BLaER1 treated with 17β-estradiol and CSF1 and Interleukin-3, amounts not matched to agents 10 nM and 100 nM (cell line): Measurements from ENCODE around the gene ENC1.

Experiments
- H3K27ac ChIP-seq, 11 experiments: shearing (Covaris generic); formaldehyde crosslinking; 2 replicates each; pipeline ENCODE4 v1.8.1; 2022
- H3K27me3 ChIP-seq, 11 experiments: shearing (Covaris generic); formaldehyde crosslinking; 2 replicates each; pipeline ENCODE4 v1.8.1; 2022
- H3K36me3 ChIP-seq, 11 experiments: shearing (Covaris generic); formaldehyde crosslinking; 2 replicates each; pipeline ENCODE4 v1.8.1; 2022
- H3K4me1 ChIP-seq, 10 experiments: shearing (Covaris generic); formaldehyde crosslinking; 2 replicates each; pipeline ENCODE4 v1.8.1; 2022
- H3K4me2 ChIP-seq, 11 experiments: shearing (Covaris generic); formaldehyde crosslinking; 2 replicates each; pipeline ENCODE4 v1.8.1; 2022
- H3K4me3 ChIP-seq, 10 experiments: shearing (Covaris generic); formaldehyde crosslinking; 2 replicates each; pipeline ENCODE4 v1.8.1; 2022
- H3K9ac ChIP-seq, 11 experiments: shearing (Covaris generic); formaldehyde crosslinking; 2 replicates each; pipeline ENCODE4 v1.8.1; 2022
- H3K9me3 ChIP-seq, 11 experiments: shearing (Covaris generic); formaldehyde crosslinking; replicated peaks in 1 of 11; 2 replicates each; pipeline ENCODE4 v1.8.1; 2022
- H4K20me1 ChIP-seq, 11 experiments: shearing (Covaris generic); formaldehyde crosslinking; 2 replicates each; pipeline ENCODE4 v1.8.1; 2022
- Cebpa-rat ChIP-seq, 11 experiments: shearing (Covaris generic); IDR thresholded peaks; 2 replicates each; pipeline ENCODE4 v1.8.1; 2022

Gene ENC1

GRCh38 chr5:74638970-74639806, 1.3 kb downstream of the ENC1 start:
- Histone ChIP-seq H3K27ac (peak overlapping the region in 9 of 11 experiments; percentile 88 to 98 (median 95); a peak in 20 of 22 replicates), H3K4me1 (peaks cover 48 to 76% (median 62%) of the 10 kb centered on the region in 10 experiments), H3K27me3 (no peaks in the 10 kb centered on the region), H3K4me2 (peak overlapping the region; percentile 73 to 99 (median 94)), H4K20me1 (peaks cover 29 to 62% (median 61%) of the 10 kb centered on the region in 11 experiments; a peak in 21 of 22 replicates), H3K36me3 (peaks cover 19 to 47% (median 31%) of the 10 kb centered on the region in 11 experiments), H3K4me3 (peak overlapping the region; percentile 75 to 97 (median 94)), H3K9me3 (peaks cover 0 to 15% (median 0%) of the 10 kb centered on the region in 11 experiments; a peak in 7 of 22 replicates), H3K9ac (peak overlapping the region; percentile 79 to 96 (median 93))
- no peak for TF ChIP-seq Cebpa-rat (IDR thresholded peaks at IDR 0.05)

GRCh38 chr5:74638544-74638969, 2.0 kb downstream of the ENC1 start:
- peaks cover 19 to 53% (median 35%) of the 10 kb centered on the region in 11 experiments for H3K36me3 ChIP-seq
- H3K4me2 ChIP-seq, result peak overlapping the region; percentile 73 to 99 (median 94)
- TF ChIP-seq Cebpa-rat (IDR thresholded peaks at IDR 0.05), result no peak
- H4K20me1 ChIP-seq, result peaks cover 29 to 69% (median 61%) of the 10 kb centered on the region in 11 experiments; a peak in 21 of 22 replicates
- peaks cover 49 to 76% (median 62%) of the 10 kb centered on the region in 10 experiments for H3K4me1 ChIP-seq
- H3K9ac ChIP-seq, result peak overlapping the region; percentile 79 to 96 (median 93); a peak in 21 of 22 replicates
- no peaks in the 10 kb centered on the region for H3K27me3 ChIP-seq
- H3K4me3 ChIP-seq, result peak overlapping the region; percentile 75 to 97 (median 94); a peak in 19 of 20 replicates
- peaks cover 0 to 15% (median 0%) of the 10 kb centered on the region in 11 experiments; a peak in 7 of 22 replicates for H3K9me3 ChIP-seq
- peak overlapping the region in 6 of 11 experiments; percentile 91 to 98 (median 96); a peak in 4 of 22 replicates for H3K27ac ChIP-seq

GRCh38 chr5:74636552-74636951, 4.0 kb downstream of the ENC1 start:
- Histone ChIP-seq H3K4me3 (peak overlapping the region in 1 of 10 experiments; percentile 93; a peak in 2 of 20 replicates), H3K36me3 (peaks cover 19 to 68% (median 46%) of the 10 kb centered on the region in 11 experiments), H3K4me1 (peaks cover 52 to 78% (median 61%) of the 10 kb centered on the region in 10 experiments), H3K27me3 (no peaks in the 10 kb centered on the region), H3K9me3 (peaks cover 0 to 15% (median 0%) of the 10 kb centered on the region in 11 experiments; a peak in 7 of 22 replicates), H3K27ac (no peak overlapping the region), H3K4me2 (peak overlapping the region in 4 of 11 experiments; percentile 88 to 96 (median 94); a peak in 5 of 22 replicates), H3K9ac (no peak overlapping the region), H4K20me1 (peaks cover 29 to 86% (median 72%) of the 10 kb centered on the region in 11 experiments; a peak in 21 of 22 replicates)
- TF ChIP-seq Cebpa-rat (IDR thresholded peaks at IDR 0.05), result no peak

- no peaks in the 10 kb centered on the region for H3K27me3 ChIP-seq
- peaks cover 0 to 15% (median 0%) of the 10 kb centered on the region in 11 experiments; a peak in 7 of 22 replicates for H3K9me3 ChIP-seq
- H3K9ac ChIP-seq, result no peak overlapping the region
- H3K36me3 ChIP-seq, result peaks cover 19 to 71% (median 46%) of the 10 kb centered on the region in 11 experiments
- no peak overlapping the region for H3K27ac ChIP-seq
- H3K4me1 ChIP-seq, result peaks cover 53 to 82% (median 62%) of the 10 kb centered on the region in 10 experiments
- peak overlapping the region in 4 of 11 experiments; percentile 93 to 96 (median 94); a peak in 6 of 22 replicates for H3K4me2 ChIP-seq
- peak overlapping the region in 1 of 10 experiments; percentile 19; a peak in 1 of 20 replicates for H3K4me3 ChIP-seq
- peaks cover 29 to 89% (median 73%) of the 10 kb centered on the region in 11 experiments; a peak in 21 of 22 replicates for H4K20me1 ChIP-seq
- no peak for TF ChIP-seq Cebpa-rat (IDR thresholded peaks at IDR 0.05)
Observed at GRCh38 chr5:74636149-74636548, 4.4 kb downstream of the ENC1 start.

GRCh38 chr5:74634611-74635286, 5.8 kb downstream of the ENC1 start:
- Histone ChIP-seq H3K9me3 (peaks cover 0 to 15% (median 0%) of the 10 kb centered on the region in 11 experiments; a peak in 7 of 22 replicates), H3K4me1 (peaks cover 64 to 92% (median 74%) of the 10 kb centered on the region in 10 experiments), H3K4me3 (peak overlapping the region in 1 of 10 experiments; percentile 8; a peak in 1 of 20 replicates), H3K4me2 (peak overlapping the region in 7 of 11 experiments; percentile 12 to 96 (median 85); a peak in 11 of 22 replicates), H4K20me1 (peaks cover 23 to 97% (median 78%) of the 10 kb centered on the region in 11 experiments; a peak in 21 of 22 replicates), H3K36me3 (peaks cover 26 to 85% (median 58%) of the 10 kb centered on the region in 11 experiments), H3K9ac (no peak overlapping the region), H3K27me3 (no peaks in the 10 kb centered on the region), H3K27ac (no peak overlapping the region)
- TF ChIP-seq Cebpa-rat (IDR thresholded peaks at IDR 0.05), result no peak

- peaks cover 34 to 93% (median 67%) of the 10 kb centered on the region in 11 experiments for H3K36me3 ChIP-seq
- peaks cover 56 to 87% (median 70%) of the 10 kb centered on the region in 10 experiments for H3K4me1 ChIP-seq
- peak overlapping the region; percentile 40 to 96 (median 83); a peak in 21 of 22 replicates for H3K4me2 ChIP-seq
- no peak overlapping the region for H3K4me3 ChIP-seq
- no peak for TF ChIP-seq Cebpa-rat (IDR thresholded peaks at IDR 0.05)
- H3K9me3 ChIP-seq, result peaks cover 0 to 15% (median 0%) of the 10 kb centered on the region in 11 experiments; a peak in 7 of 22 replicates
- peaks cover 13 to 97% (median 76%) of the 10 kb centered on the region in 11 experiments; a peak in 21 of 22 replicates for H4K20me1 ChIP-seq
- peak overlapping the region in 1 of 11 experiments; percentile 84; a peak in 2 of 22 replicates for H3K27ac ChIP-seq
- H3K9ac ChIP-seq, result no peak overlapping the region
- H3K27me3 ChIP-seq, result no peaks in the 10 kb centered on the region
Observed at GRCh38 chr5:74633695-74634094, 6.8 kb downstream of the ENC1 start.

- peak overlapping the region; percentile 74 to 96 (median 83) for H3K4me2 ChIP-seq
- peak overlapping the region in 10 of 11 experiments; percentile 77 to 89 (median 82); a peak in 19 of 22 replicates for H3K27ac ChIP-seq
- H4K20me1 ChIP-seq, result peaks cover 6 to 96% (median 76%) of the 10 kb centered on the region in 11 experiments; a peak in 19 of 22 replicates
Observed at GRCh38 chr5:74632947-74633356, 7.6 kb downstream of the ENC1 start.

More at GRCh38 chr5:74632947-74633356, 7.6 kb downstream of the ENC1 start:
- Histone ChIP-seq H3K27me3 (no peaks in the 10 kb centered on the region), H3K4me1 (peaks cover 49 to 80% (median 63%) of the 10 kb centered on the region in 10 experiments), H3K36me3 (peaks cover 42 to 93% (median 74%) of the 10 kb centered on the region in 11 experiments), H3K9ac (peak overlapping the region in 5 of 11 experiments; percentile 63 to 76 (median 67); a peak in 8 of 22 replicates), H3K4me3 (peak overlapping the region in 2 of 10 experiments; percentile 10 to 53; a peak in 1 of 20 replicates), H3K9me3 (peaks cover 0 to 15% (median 0%) of the 10 kb centered on the region in 11 experiments; a peak in 7 of 22 replicates)
- no peak for TF ChIP-seq Cebpa-rat (IDR thresholded peaks at IDR 0.05)
